OCI-LY1 (cell line): ENCODE measurements around the gene TOP2A.

Experiments used
- EZH2 ChIP-seq: fragments of 200-600 bp; sonication (generic), shearing (Covaris generic); IDR thresholded peaks from 2 replicates; pipeline ENCODE4 v1.8.0; 2017; ENCODE audit warnings: borderline replicate concordance, mixed run types, mild to moderate bottlenecking, antibody characterized with exemption, low read length, moderate library complexity, mixed read lengths
- TF ChIP-seq, protein P1 (sequence below): fragments of 200-600 bp; sonication (generic), shearing (Covaris generic); IDR thresholded peaks from 2 replicates; pipeline ENCODE4 v1.5.1; 2017; ENCODE audit warnings: mild to moderate bottlenecking, antibody characterized with exemption, low read length, moderate library complexity, mixed read lengths

DNA sequence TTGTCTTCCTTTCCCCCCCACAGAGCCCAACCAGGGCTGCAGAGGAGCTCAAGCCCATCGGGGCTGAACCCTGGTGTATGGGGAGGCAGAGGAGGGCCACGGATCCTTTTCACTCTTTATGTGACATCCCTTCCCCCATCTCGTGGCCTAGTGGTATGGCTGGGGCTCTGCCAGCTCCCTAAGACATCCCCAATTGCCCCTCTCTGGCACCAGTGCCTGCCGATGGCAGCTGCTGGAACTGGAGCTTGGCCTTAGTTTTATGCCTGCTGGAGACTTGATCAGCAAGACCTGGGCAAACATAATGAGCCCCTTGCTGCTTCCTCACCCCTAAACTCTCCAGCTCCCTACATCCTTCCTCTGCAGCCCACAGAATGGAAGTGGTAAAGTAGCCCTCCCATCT lies 8.0 kb upstream of the TOP2A start:
- TF ChIP-seq, protein P1, sequence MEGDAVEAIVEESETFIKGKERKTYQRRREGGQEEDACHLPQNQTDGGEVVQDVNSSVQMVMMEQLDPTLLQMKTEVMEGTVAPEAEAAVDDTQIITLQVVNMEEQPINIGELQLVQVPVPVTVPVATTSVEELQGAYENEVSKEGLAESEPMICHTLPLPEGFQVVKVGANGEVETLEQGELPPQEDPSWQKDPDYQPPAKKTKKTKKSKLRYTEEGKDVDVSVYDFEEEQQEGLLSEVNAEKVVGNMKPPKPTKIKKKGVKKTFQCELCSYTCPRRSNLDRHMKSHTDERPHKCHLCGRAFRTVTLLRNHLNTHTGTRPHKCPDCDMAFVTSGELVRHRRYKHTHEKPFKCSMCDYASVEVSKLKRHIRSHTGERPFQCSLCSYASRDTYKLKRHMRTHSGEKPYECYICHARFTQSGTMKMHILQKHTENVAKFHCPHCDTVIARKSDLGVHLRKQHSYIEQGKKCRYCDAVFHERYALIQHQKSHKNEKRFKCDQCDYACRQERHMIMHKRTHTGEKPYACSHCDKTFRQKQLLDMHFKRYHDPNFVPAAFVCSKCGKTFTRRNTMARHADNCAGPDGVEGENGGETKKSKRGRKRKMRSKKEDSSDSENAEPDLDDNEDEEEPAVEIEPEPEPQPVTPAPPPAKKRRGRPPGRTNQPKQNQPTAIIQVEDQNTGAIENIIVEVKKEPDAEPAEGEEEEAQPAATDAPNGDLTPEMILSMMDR, result no peak
- no peak for TF ChIP-seq EZH2
